ENCODE measurements around the gene MYO3A.
"Not testable (repeated sequence)": the region's sequence is repeated elsewhere in the genome, so short reads cannot be mapped to it uniquely, and the experiment has no call there.

GRCh38 chr10:26002466-26002865 is 68.4 kb downstream of the MYO3A start:
- TF ChIP-seq CTCF, POLR2A (IDR thresholded peaks at IDR 0.05): not testable (repeated sequence)
